HG03159 (cell line): ENCODE results near the gene ATAD3A.
"Not testable (repeated sequence)": the region's sequence is repeated elsewhere in the genome, so short reads cannot be mapped to it uniquely, and the experiment has no call there.

Experiments used
- ATAC-seq: cut with Tn5 transposase; IDR thresholded peaks from one replicate; pipeline ENCODE4 v1.9.1; 2021; ENCODE audit warnings: mild to moderate bottlenecking, moderate library complexity; ENCODE audit not compliant: unreplicated experiment

The ATAD3A gene

GRCh38 chr1:1553821-1554494, 42.0 kb downstream of the ATAD3A start:
- ATAC-seq = no peak

- ATAC-seq = no peak
Measured at GRCh38 chr1:1554550-1554925, 42.6 kb downstream of the ATAD3A start.

- ATAC-seq = no peak
Measured at GRCh38 chr1:1554926-1555915, 43.3 kb downstream of the ATAD3A start.

GRCh38 chr1:1556505-1556904, 44.5 kb downstream of the ATAD3A start:
- no peak for ATAC-seq

- not testable (repeated sequence) for ATAC-seq
Measured at GRCh38 chr1:1556961-1557360, 45.0 kb downstream of the ATAD3A start.

DNA sequence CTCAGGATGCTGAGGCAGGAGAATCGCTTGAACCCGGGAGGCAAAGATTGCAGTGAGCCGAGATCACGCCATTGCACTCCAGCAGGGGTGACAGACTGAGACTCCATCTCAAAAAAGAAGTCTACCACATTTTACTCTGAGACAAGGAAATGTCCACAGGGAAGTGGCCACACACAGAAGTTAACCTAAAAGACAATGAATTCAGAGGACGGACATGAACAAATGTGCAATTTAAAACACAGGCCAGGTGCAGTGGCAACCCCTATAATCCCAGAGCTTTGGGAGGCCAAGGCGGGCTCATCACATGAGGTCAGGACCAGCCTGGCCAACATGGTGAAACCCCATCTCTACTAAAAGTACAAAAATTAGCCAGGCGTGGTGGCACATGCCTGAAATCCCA, 45.7 kb downstream of the ATAD3A start:
- not testable (repeated sequence) for ATAC-seq

GRCh38 chr1:1558591-1558990, 46.6 kb downstream of the ATAD3A start:
- no peak for ATAC-seq

- no peak for ATAC-seq
Measured at GRCh38 chr1:1559066-1559465, 47.1 kb downstream of the ATAD3A start.

DNA sequence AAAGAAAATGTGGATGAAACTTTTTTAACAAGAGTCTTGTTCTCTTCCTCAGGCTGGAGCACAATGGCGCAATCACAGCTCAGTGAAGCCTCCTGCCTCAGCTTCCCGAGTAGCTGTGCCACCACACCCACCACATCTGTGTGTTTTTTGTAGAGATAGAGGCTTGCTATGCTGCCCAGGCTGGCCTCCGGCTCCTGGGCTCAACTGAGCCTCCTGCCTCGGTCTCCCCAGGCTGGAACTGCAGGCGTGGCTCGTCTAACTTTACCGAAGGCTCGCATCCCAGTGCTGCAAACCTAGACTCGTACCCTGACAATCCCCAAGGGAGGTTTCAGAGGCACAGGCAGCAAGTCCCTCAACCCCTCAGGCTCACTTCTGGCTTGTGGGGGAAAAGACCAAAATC, 48.2 kb downstream of the ATAD3A start:
- ATAC-seq = no peak

- ATAC-seq = no peak
Measured at GRCh38 chr1:1561801-1562470, 50.0 kb downstream of the ATAD3A start.

DNA sequence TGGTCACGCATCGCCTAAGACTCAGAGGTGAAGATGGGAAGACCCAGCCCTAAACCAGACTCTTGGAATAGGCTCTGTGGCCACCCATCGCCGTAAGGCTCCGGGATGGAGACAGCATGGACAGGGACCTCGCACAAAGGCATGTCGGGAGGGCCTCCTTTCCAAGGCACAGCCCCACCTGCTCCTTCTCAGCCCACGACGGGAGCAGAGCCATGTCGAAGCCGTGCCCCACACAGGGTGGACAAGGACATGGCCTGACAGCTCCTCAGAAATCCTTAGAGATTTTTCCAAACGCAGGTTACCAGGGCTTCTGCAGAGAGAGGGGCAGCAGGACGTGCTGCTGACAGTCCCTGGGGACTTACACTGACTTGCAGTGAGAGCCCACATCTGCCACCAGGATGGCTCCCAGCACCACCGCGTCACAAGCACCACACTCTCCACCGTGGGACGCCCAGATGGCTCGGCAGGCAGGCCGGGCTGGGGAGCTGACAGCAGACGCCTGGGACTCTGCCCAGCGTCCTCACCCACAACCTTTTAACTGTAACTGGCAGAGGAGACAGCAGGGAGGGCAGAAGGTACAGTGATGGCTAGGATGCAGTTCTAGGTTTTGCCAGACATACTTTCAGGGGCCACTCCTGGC, 50.7 kb downstream of the ATAD3A start:
- ATAC-seq = no peak

DNA sequence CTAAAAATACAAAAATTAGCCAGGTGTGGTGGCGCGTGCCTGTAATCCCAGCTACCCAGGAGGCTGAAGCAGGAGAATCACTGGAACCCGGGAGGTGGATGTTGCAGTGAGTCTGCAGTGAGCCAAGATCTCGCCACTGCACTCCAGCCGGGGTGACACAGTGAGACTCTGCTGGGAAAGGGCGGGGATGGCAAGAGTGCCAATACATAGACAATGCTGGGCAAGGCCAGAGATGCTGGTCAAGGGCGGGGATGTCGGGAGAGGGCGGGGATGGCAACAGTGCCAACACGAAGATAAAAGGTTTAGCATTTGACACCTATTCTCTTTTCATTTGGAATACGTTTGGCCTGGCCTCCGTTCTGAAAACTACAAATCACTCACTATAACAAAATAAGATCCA, 51.7 kb downstream of the ATAD3A start:
- ATAC-seq = no peak

GRCh38 chr1:1564268-1564667, 52.3 kb downstream of the ATAD3A start:
- no peak for ATAC-seq

- ATAC-seq = no peak
Measured at GRCh38 chr1:1565340-1565739, 53.4 kb downstream of the ATAD3A start.

- ATAC-seq = no peak
Measured at GRCh38 chr1:1567152-1567875, 55.4 kb downstream of the ATAD3A start.

DNA sequence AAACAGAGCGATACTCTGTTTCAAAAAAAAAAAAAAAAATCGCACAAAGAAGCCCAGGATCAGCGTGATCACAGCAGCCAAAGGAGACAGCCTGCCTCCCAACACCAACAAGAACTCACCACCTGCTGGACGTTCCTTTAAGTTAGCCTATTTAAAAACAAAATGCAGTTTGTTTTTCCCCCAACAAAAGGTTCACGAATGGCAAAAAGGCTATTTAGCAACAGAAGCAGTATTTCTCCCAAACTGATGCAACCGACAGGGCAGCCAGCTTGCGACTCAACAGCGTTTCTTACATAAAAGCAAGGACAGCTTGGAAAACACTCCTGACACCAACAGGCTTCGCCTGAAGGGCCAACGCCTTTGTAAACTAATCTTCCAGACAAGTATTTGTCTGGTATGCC, 55.9 kb downstream of the ATAD3A start:
- no peak for ATAC-seq

- ATAC-seq = no peak
Measured at GRCh38 chr1:1569341-1569740, 57.4 kb downstream of the ATAD3A start.

DNA sequence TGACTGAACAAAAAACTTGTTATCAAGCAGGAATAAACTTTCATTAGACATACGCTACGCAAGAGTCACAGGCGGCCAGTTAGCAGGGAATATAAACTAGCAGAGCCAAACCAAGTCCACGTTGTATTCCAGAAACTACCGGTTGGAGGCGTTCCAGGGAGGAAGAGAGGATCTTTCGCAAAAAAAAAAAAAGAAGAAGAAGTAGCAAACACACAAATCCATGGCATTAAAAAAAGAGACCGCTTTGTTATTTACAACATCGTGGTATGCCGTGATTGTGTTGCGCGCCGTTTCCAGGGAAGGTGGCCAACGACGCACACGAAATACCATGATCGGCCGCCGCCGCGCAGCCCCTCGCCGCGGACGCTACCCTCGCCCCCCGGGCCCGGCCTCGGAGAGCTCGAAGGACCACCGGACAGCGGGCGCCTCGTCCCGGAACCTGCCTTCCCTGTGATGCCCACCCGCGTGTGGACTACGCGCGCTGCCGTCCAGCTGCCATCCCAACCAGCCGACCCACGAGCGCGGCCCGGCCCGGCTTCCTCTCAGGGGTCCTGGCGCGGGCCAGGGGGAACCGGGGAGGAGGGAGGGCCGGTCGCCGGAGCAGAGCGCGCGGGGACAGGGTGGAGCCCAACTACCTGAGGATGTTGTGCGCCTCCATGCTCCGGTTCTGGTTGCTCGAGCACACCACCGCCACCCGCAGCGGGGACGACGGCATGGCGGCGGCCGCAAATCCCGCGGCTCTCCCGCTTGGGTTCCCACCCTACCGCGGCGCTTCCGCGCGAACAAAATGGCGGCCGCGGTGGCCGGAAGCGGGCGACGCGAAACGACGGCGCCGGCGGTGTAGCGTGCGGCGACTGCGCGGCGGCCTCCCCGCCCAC, 62.1 kb downstream of the ATAD3A start:
- ATAC-seq = peak; percentile 64

DNA sequence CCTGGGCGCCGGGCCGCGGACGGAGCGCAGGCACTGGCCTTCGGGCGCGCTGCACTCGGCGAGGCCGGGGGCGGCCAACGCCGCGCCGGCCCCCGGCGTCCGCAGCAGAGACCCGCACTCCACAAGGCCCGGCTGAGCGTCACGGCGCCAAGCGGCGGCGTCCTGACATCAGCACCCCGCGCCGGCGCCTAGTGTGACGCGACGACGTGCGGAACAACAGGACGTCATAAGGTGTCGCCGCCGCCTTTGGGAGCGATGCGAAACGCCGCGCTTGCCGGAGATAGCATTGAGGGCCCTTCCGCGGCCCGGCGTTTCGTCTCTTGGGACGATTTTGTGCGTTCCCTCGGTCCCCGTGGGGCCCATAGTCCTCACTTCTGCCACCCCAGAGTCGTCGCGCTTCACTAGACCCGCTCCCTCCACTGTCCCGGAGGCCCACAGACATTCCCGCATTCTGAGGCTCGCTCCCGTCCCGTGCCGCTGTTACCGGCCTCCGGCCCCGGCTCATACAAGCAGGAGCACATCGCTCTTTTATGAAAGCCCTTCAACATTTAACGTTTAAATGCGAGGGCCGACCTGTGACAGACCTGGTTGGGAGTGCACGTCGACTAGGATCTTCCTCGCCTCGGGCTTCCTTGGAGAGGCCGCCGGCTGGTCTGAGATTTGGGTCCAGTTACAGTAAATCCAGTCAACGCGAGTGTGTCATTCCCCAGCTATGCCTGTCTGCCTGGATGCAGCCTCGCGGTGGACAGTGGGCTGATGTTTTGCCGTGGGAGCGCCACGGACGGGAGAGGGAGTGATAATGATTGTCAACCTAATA, 63.0 kb downstream of the ATAD3A start, which contains the start of gene SSU72:
Gene SSU72 (minus strand): TSS at position 143 of the 817 bp plus-strand sequence. CDS start 306 bp downstream, outside the sequence.
- ATAC-seq = peak; percentile 88
